Measurements from ENCODE around the gene NAT8L.
A peak's percentile ranks its signal among the peaks of the same experiment; 100 is the strongest.

NAT8L gene

DNA sequence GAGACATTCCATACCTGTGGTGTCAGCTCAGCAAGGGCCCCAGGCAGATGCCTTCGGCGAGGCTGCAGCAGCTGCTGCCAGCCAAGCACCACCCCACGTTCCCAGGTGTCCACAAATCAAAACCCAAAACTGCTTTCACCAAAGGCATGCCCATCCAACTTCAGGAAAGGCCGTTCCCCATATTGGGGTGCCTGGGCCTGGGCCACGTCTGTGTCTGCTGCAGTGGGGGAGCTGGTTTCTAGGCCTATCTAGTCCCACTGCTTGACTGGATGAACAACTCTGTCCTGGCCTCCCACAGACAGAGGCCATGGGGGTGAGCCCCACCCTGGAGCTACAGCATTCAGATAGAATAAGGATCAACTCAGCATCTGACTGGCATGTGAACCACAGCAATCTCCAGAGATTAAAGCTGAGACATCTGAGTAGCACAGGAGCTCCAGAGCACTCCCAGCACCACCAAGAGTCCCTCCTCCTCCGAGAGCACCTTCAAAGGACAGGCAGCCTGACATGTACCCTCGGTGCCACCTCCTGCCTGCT, 37.0 kb downstream of the NAT8L start:
- no peak for DNase-seq

DNA sequence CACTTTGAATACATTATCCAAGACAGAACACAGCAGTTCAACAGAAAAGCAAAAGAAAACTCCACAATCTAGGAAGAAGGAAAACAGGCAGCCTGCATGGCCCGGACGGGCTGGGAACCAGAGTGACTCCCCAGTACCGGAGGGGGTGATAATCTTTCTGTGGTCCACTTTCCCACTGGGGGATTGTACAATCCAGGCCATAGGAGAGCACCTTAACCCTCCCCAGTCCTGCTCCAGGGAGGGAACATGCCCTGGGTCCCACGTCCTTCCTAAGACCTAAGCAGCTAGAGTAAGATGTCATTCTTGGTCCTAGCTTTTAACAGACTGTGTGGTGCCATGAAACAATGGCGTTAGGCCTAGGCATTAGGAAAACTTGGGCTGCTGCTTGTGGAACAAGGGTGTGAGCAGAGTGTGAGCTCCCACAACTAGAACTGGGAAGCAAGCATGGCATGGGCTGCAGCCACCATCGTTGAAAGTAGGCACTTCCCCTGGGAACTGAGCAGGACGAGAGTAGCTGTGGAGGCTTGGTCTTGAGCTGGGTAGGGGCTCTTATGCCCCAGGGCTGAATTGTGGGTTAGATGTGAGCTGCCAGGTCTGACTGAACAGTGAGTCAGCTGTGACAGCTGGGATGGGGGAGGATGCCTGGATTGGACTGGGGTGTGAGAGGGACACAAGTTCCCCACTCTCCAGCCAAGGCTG, 42.4 kb downstream of the NAT8L start:
- DNase-seq = no peak

DNA sequence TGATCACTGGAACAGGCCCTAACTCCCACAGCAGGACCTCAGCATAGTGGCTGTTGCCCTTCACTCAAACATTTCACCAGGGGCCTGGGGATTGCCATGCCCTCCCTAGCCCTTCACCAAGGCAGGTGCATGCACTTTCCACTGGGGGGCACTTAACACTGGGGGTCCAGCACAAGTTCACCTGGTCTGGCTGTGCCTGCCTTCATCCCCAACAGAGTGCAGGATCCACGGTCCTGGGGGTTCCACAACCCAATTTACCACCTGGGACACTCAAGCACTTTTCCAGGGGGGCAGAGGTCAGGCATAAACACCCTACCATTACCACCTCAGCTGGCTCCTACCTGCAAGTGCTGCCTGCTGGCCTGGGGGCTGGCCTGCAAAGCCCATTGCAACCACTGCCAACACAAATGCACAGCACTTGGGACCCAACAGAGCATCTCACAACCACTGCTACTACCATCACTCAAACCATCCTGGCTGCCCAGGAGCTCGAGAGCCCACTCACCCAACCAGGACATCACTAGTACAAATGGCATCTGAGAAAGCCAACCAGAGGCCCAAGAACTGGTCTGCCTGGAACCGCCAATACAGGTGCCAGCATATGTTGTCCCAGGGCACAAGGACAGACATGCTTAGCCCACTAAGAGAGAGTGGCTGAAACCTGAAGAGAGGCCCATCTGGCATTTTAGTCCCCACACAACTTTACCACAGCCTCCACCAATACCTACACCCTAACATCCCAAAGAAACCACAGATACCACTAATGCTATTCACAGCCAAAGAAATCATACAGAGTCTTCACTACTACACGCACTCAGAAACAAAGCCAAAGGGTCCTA, 43.1 kb downstream of the NAT8L start:
- no peak for DNase-seq

DNA sequence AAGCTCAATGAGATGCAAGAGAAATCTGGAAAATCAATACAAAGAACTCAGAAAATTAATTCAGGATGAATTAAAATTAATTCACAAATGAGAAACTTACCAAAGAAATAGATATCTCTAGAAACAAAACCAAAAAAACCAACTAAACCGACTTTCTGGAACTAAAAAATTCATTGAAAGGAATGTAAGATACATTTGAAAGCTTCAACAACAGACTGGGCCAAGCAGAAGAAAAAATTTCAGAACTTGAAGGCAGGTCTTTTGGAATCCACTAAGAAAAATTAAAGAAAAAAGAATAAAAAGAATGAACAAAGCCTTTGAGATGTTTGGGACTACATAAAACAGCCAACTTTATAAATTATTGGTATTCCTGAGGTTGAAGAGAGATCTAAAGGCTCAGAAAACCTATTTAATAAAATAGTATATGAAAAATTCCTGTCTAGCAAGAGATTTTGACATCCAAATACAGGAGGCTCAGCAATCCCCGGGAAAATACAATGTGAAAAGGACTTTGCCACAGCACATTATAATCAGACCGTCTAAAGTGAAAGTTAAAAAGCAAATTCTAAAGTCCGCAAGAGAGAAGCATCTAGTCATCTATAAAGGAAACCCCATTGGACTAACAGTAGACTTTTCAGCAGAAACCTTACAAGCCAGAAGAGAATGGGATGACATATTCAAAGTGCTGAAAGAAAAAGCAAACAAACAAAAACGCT, 44.2 kb downstream of the NAT8L start:
- DNase-seq = no peak

GRCh38 chr4:2103843-2104547, 44.9 kb downstream of the NAT8L start:
- DNase-seq = peak; percentile 4 to 28

DNA sequence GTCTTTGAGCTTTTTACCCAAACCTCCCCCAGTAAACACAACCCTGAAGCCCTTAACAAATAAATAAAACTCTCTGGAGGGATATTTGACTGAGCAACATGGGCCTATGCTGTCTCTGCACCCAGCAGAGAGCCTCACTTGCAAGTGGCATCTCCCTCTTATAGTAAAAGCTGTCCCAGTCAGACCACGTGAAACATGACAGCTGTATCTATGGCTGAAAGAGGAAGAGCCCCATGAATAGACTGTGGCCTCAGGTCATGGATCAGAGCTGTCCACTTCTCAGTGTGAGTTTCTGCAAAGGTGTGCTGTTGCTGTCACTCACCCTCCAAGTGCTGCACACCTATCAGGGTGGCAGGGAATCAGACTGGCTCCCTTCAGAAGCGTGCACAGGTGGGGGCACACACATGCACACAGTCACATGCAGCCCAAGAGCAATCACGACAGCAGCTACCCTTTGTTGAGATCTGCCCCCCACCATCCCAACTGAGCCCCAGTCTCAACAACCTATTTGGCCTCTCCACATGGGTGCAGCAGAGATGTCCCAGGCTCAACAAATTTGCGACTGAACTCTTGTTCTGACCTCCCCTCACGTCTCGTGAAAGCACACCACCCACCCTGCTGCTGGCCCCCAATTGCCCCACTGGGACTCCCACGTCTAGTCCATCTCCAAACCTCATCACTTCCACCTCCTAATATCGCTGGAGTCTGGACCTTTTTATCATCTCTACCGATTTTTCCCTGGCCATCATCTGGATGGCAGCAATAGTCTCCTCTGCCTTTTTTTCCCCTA, 45.6 kb downstream of the NAT8L start:
- no peak for DNase-seq

GRCh38 chr4:2105559-2105958, 46.4 kb downstream of the NAT8L start:
- DNase-seq = no peak

DNA sequence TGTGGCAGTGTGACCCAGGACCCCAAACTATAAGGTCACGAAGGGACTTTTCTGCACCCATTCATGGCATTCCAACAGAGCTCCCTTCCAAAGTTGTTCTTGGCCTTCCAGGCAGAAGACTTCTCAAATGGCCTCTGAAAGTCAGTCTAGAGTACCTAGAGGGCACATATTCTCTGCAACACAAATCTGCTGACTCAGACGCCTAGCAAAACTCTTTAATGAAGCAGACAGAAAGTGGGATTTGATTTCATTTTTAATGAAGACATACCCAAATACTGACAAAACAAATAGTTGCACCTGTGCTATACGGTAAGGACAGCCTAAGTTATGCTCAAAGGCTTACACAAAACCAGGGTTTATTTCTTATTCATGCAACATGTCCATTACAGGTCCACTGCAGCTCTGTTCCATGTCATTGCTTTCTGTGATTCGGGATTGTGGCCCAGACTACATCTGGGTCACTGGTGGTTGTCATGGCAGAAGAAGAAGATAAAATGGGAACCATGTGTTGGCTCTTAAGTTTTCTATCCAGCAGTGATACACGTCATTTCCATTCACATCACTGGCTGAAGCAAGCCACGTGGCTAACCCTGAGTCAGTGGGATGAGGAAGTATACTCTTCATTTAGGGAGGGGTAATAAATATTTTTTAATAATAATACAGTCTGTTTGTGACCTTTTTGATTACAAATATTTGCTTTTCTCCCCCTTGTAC, 57.7 kb downstream of the NAT8L start:
- DNase-seq = no peak

Measured in inflammatory macrophage treated with lipopolysaccharide for 1 hour (primary cell).